Measurements from ENCODE around the gene SRC. TPM values are rescaled to one million over a fixed set of nuclear protein-coding genes. Genes with fewer than 3 reads are reported as not detected.

SRC gene
- total RNA-seq, 6 experiments from 2014 or later, result 22.0 to 35.6 (median 24.6) TPM

- H3K4me1 Mint-ChIP-seq (ENCODE audit: low read depth), result no peaks in the 10 kb centered on the region
- DNase-seq, result no peak
- peaks cover 30% of the 10 kb centered on the region for H3K27me3 Mint-ChIP-seq (ENCODE audit: insufficient read depth)
- H3K27ac Mint-ChIP-seq, result no peak overlapping the region
- H3K36me3 Mint-ChIP-seq (ENCODE audit: low read depth), result no peaks in the 10 kb centered on the region
- H3K9me3 Mint-ChIP-seq, result no peaks in the 10 kb centered on the region
- TF ChIP-seq CTCF (IDR thresholded peaks at IDR 0.05), result no peak
- H3K4me3 Mint-ChIP-seq, result no peak overlapping the region
These were observed 101.7 kb downstream of the SRC start for GRCh38 chr20:37447688-37448087.

GRCh38 chr20:37449276-37449675 lies 103.3 kb downstream of the SRC start:
- TF ChIP-seq CTCF (IDR thresholded peaks at IDR 0.05), result no peak
- H3K4me1 Mint-ChIP-seq (ENCODE audit: low read depth), result no peaks in the 10 kb centered on the region

GRCh38 chr20:37450344-37450743 lies 104.4 kb downstream of the SRC start:
- DNase-seq, result no peak
- H3K4me3 Mint-ChIP-seq, result no peak overlapping the region
- H3K4me1 Mint-ChIP-seq (ENCODE audit: low read depth), result no peaks in the 10 kb centered on the region
- H3K9me3 Mint-ChIP-seq, result peaks cover 8% of the 10 kb centered on the region; the same call in 1 of the 2 replicates
- H3K27ac Mint-ChIP-seq, result no peak overlapping the region
- H3K36me3 Mint-ChIP-seq (ENCODE audit: low read depth), result no peaks in the 10 kb centered on the region
- H3K27me3 Mint-ChIP-seq (ENCODE audit: insufficient read depth), result peaks cover 40% of the 10 kb centered on the region
- no peak for TF ChIP-seq CTCF (IDR thresholded peaks at IDR 0.05)

More at GRCh38 chr20:37449276-37449675, 103.3 kb downstream of the SRC start:
- DNase-seq, result no peak
- Mint-ChIP-seq H3K4me3 (no peak overlapping the region), H3K27me3 (ENCODE audit: insufficient read depth) (peaks cover 39% of the 10 kb centered on the region), H3K9me3 (no peaks in the 10 kb centered on the region), H3K36me3 (ENCODE audit: low read depth) (no peaks in the 10 kb centered on the region), H3K27ac (no peak overlapping the region)

- H3K36me3 Mint-ChIP-seq (ENCODE audit: low read depth), result no peaks in the 10 kb centered on the region
- no peak for DNase-seq
- H3K4me1 Mint-ChIP-seq (ENCODE audit: low read depth), result no peaks in the 10 kb centered on the region
- H3K27me3 Mint-ChIP-seq (ENCODE audit: insufficient read depth), result peaks cover 36% of the 10 kb centered on the region
- H3K4me3 Mint-ChIP-seq, result no peak overlapping the region
- H3K9me3 Mint-ChIP-seq, result peaks cover 17% of the 10 kb centered on the region; the same call in 1 of the 2 replicates
- no peak for TF ChIP-seq CTCF (IDR thresholded peaks at IDR 0.05)
- H3K27ac Mint-ChIP-seq, result no peak overlapping the region
These were observed 105.7 kb downstream of the SRC start for GRCh38 chr20:37451616-37452015.

- DNase-seq, result no peak
- no peaks in the 10 kb centered on the region for H3K36me3 Mint-ChIP-seq (ENCODE audit: low read depth)
- H3K27me3 Mint-ChIP-seq (ENCODE audit: insufficient read depth), result peaks cover 30% of the 10 kb centered on the region
- no peak overlapping the region for H3K4me3 Mint-ChIP-seq
- H3K4me1 Mint-ChIP-seq (ENCODE audit: low read depth), result no peaks in the 10 kb centered on the region
- H3K27ac Mint-ChIP-seq, result no peak overlapping the region
- TF ChIP-seq CTCF (IDR thresholded peaks at IDR 0.05), result no peak
- peaks cover 23% of the 10 kb centered on the region; the same call in 1 of the 2 replicates for H3K9me3 Mint-ChIP-seq
These were observed 106.3 kb downstream of the SRC start for GRCh38 chr20:37452236-37452635.

GRCh38 chr20:37453288-37453687 lies 107.3 kb downstream of the SRC start:
- Mint-ChIP-seq H3K4me1 (ENCODE audit: low read depth) (no peaks in the 10 kb centered on the region), H3K27ac (no peak overlapping the region), H3K36me3 (ENCODE audit: low read depth) (no peaks in the 10 kb centered on the region), H3K4me3 (no peak overlapping the region), H3K27me3 (ENCODE audit: insufficient read depth) (peaks cover 24% of the 10 kb centered on the region), H3K9me3 (peaks cover 31% of the 10 kb centered on the region; the same call in 1 of the 2 replicates)
- DNase-seq, result no peak
- no peak for TF ChIP-seq CTCF (IDR thresholded peaks at IDR 0.05)
